Stromal cell of bone marrow (primary cell): Measurements from ENCODE around the gene CHPT1.
"Not testable (repeated sequence)": the region's sequence is repeated elsewhere in the genome, so short reads cannot be mapped to it uniquely, and the experiment has no call there.

Experiments
- DNase-seq: peaks from one replicate; pipeline ENCODE4 v3.0.0-alpha.2; 2012; ENCODE audit warnings: low read depth

Gene CHPT1

DNA sequence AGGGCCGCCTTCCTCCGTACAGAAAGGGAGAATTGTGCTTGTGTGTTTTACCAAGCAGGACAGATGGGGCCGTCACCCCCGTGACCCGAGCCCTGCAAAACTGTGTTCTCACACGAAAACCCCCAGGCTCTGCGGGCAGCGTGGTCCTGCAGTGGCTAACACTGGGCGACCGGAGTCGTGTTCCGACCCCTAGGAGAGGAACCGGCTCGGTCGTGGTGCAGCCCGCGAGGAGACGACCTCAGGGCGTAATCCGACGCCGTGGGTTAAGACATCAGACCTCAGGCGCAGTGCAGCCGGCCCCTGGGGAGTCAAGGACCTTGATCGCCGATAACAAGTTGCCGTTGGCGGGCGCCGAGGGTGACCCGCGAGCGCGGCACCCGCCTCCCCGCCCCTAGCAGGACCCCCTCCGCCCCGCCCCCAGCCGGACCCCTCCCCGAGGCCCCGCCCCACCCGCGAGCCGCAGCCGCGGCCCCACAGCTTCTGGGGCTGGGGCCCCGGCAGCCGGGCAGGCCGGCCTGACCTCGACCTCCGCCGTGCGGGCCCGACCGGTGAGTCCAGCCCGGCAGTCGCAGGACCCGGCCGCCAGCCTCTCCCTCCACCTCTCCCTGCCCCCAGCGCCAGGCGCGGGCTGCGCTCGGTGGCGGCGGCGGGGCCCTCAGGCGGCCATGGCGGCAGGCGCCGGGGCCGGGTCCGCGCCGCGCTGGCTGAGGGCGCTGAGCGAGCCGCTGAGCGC lies at the start of gene CHPT1:
Gene CHPT1 (plus strand): TSS at position 444 of the 733 bp plus-strand sequence. CDS start 222 bp downstream, at position 666.
- no peak for DNase-seq

- DNase-seq: no peak
Observed at GRCh38 chr12:101647711-101648110, 49.7 kb upstream of the CHPT1 start.

DNA sequence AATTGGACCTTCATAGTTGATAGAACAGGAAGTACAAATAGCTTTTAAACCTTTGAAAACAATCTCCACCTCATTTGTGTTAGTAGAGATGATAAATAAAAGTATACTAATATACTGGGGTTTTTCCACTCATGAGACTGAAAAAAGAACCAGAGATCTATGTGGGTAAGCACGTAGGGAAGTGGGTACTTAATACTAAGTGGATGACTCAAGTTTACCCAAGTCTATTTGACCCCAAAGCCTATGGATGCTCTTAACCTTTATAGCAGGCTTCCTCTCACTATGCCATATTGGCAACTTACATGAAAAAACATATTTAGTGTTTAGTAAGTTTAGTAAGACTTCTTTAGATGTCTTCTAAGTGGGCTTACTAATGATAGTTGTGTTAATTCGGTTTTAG lies 49.2 kb upstream of the CHPT1 start:
- no peak for DNase-seq

DNA sequence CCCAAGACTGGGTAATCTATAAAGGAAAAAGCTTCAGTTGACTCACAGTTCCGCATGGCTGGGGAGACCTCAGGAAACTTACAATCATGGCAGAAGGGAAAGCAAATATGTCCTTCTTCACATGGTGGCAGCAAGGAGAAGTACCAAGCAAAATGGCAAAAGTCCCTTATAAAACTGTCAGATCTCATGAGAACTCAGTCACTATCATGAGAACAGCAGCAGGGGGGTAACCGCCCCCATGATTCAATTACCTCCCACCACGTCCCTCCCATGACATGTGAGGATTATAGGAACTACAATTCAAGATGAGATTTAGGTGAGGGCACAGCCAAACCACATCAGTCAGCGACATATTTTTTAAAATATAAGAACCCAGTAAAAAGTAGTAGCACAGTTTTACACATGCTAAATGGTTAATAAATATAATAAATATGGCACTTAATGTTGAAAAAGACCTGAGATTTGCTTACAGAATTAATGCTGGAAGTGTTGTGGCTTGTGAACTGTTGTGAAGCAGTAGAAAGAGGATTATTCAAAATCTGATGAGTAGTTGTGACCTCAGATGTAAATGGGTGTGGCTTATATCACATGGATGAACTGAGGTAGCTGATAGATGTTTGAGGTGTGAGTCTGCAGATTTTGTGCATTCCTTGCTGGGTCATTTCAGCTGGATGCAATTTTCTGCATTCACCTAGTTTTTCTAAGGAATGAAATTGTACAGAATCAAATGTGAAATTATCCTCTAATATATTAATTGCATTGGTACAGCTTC lies 46.9 kb upstream of the CHPT1 start:
- DNase-seq: no peak

GRCh38 chr12:101653030-101653429 lies 44.4 kb upstream of the CHPT1 start:
- DNase-seq: no peak

DNA sequence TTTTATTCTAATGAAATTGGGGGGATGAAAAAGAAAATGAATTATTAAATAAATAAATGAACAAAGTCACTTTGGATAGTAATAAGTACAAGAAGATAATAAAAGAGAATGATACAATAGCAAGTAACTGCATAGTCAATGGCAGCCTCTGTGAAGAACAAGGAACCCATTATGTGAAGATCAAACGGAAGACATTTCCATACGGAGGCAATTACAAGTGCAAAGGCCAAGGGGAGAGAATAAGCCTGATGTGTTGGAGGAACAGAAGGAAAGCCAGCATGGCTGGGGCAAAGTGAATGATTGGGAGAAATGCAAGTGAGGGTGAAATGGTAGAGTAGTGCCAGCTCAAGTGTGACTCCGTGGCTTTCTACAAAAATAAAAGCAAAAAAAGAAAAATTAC lies 43.9 kb upstream of the CHPT1 start:
- no peak for DNase-seq

GRCh38 chr12:101654442-101654841 lies 43.0 kb upstream of the CHPT1 start:
- DNase-seq: no peak

GRCh38 chr12:101655393-101655792 lies 42.0 kb upstream of the CHPT1 start:
- no peak for DNase-seq

DNA sequence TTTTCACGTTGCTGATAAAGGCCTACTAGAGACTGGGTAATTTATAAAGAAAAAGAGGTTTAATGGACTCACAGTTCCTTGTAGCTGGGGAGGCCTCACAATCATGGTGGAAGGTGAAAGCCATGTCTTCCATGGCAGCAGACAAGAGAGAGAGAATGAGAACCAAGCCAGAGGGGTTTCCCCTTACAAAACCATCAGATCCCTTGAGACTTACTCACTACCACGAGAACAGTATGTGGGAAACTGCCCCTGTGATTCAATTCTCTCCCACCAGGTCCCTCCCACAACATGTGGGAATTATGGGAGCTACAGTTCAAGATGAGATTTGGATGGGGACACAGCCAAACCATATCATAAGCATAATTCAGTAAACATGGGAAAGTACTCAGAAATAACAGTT lies 36.8 kb upstream of the CHPT1 start:
- not testable (repeated sequence) for DNase-seq

- DNase-seq: no peak
Observed at GRCh38 chr12:101663298-101663697, 34.1 kb upstream of the CHPT1 start.

- no peak for DNase-seq
Observed at GRCh38 chr12:101664992-101665391, 32.4 kb upstream of the CHPT1 start.

GRCh38 chr12:101666052-101666728 lies 31.2 kb upstream of the CHPT1 start:
- no peak for DNase-seq

DNA sequence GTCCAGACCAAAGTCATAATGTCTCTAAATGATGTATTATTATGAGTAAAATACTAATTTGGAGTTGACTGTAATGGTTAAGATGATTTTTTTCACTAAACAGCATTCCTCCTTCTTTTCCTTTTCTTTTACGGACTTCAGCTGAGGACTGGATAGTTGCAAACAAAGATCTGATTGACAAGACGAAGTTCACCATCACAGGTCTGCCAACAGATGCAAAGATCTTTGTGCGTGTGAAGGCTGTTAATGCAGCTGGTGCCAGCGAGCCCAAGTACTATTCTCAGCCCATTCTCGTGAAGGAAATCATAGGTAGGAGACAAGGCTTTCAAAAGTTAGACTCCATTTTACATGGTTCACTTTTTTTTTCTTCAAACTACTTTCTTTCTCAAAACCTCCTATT lies 29.8 kb upstream of the CHPT1 start:
- no peak for DNase-seq

- DNase-seq: peak; percentile 12
Observed at GRCh38 chr12:101670007-101670671, 27.3 kb upstream of the CHPT1 start.

- DNase-seq: no peak
Observed at GRCh38 chr12:101671157-101671791, 26.2 kb upstream of the CHPT1 start.

GRCh38 chr12:101671833-101672232 lies 25.6 kb upstream of the CHPT1 start:
- no peak for DNase-seq

GRCh38 chr12:101675555-101675954 lies 21.9 kb upstream of the CHPT1 start:
- DNase-seq: no peak

DNA sequence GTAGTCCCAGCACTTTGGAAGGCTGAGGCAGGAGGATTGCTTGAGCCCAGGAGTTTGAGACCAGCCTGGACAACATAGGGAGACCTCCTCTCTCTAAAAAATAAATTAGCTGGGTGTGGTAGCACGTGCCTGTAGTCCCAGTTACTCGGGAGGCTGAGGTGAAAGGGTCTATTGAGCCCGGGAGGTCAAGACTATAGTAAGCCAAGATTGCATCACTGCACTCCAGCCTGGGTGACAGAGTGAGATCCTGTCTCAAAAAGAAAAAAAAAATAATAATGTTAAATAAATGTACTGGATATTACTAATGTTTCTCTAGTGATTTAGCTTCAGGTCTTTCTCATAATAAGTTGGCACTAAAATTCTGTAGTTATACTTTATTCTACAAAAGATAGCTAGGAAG lies 20.9 kb upstream of the CHPT1 start:
- not testable (repeated sequence) for DNase-seq

- DNase-seq: no peak
Observed at GRCh38 chr12:101678081-101678480, 19.4 kb upstream of the CHPT1 start.

DNA sequence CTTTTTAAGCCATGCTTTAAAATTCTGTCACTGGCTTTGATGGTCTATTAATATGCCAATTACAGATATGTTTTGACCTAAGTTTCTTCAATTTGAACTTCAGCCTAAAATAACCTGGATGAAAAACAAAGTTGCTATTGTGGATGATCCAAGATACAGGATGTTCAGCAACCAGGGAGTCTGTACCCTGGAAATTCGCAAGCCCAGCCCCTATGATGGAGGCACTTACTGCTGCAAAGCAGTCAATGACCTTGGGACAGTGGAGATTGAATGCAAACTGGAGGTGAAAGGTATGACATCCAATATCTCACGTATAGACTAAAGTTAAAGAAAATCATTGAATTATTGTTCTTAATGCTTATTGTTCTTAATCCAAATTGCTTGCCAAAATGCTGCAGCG lies 17.2 kb upstream of the CHPT1 start:
- no peak for DNase-seq

GRCh38 chr12:101680647-101681046 lies 16.8 kb upstream of the CHPT1 start:
- no peak for DNase-seq

DNA sequence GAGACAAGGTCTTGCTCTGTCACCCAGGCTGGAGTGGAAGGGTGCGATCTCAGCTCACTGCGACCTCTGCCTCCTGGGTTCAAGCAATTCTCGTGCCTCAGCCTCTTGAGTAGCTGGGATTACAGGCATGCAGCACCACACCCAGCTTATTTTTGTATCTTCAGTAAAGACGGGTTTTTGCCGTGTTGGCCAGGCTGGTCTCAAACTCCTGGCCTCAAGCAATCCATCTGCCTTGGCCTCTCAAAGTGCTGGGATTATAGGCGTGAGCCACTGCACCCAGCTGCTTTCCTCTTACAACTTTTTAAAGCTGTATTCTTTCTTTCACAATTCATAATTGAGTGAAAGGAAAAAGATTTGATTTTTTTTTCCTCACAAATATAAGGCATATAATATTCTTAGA lies 15.8 kb upstream of the CHPT1 start:
- not testable (repeated sequence) for DNase-seq
